Lung (tissue), 12 donors: Measurements from ENCODE around the gene DNAH10. TPM values are rescaled to one million over a fixed set of nuclear protein-coding genes. Genes with fewer than 3 reads are reported as not detected.

Source experiments
- ATAC-seq: fragments of 200-7000 bp; cut with Tn5 transposase; one replicate; pipeline ENCODE4 v1.9.1; 2020; ENCODE audit warnings: moderate number of reproducible peaks; ENCODE audit not compliant: insufficient read depth, low FRiP score
- DNase-seq, 3 donors: peaks; one replicate each; pipeline ENCODE4 v3.0.0-alpha.2; 2013 to 2017
- H3K27ac ChIP-seq, 2 donors: one replicate each; pipeline ENCODE4 v1.5.1; 2013; ENCODE audit warnings: mild to moderate bottlenecking in 2 of 2, moderate library complexity in 2 of 2, control low read depth in 1 of 2, inconsistent platforms in 1 of 2, low read depth in 1 of 2, low read length in 1 of 2
- H3K27me3 ChIP-seq, 3 donors: one replicate each; pipeline ENCODE4 v1.5.1; 2013; ENCODE audit warnings: low read length in 2 of 3; ENCODE audit not compliant: control insufficient read depth in 3 of 3, insufficient read depth in 3 of 3
- H3K36me3 ChIP-seq, 4 donors: one replicate each; pipeline ENCODE4 v1.5.1; 2013; ENCODE audit warnings: low read length in 4 of 4, mild to moderate bottlenecking in 1 of 4, moderate library complexity in 1 of 4; ENCODE audit not compliant: control insufficient read depth in 4 of 4, insufficient read depth in 4 of 4
- H3K4me1 ChIP-seq, 5 donors: one replicate each; pipeline ENCODE4 v1.5.1; 2013; ENCODE audit warnings: low read length in 5 of 5, mild to moderate bottlenecking in 2 of 5, moderate library complexity in 1 of 5; ENCODE audit not compliant: control insufficient read depth in 5 of 5, insufficient read depth in 5 of 5
- H3K4me3 ChIP-seq: one replicate; pipeline ENCODE4 v1.5.1; 2013; ENCODE audit warnings: mild to moderate bottlenecking, control low read depth, moderate library complexity
- H3K9ac ChIP-seq, 2 donors: one replicate each; pipeline ENCODE4 v1.5.1; 2013; ENCODE audit warnings: low read length in 2 of 2, control low read depth in 1 of 2; ENCODE audit not compliant: insufficient read depth in 1 of 2
- H3K9me3 ChIP-seq, 4 donors: one replicate each; pipeline ENCODE4 v1.5.1; 2013; ENCODE audit warnings: low read length in 3 of 4, mild to moderate bottlenecking in 1 of 4, moderate library complexity in 1 of 4; ENCODE audit not compliant: control insufficient read depth in 4 of 4, insufficient read depth in 3 of 4
- WGBS, 2 donors: extraction: QIAGEN DNeasy Blood & Tissue Kit; methylation state at CpG; one replicate each; pipeline ENCODE4 v1.1.7; 2013; 5-methylcytosine and 5-hydroxymethylcytosine counted together
- polyA plus RNA-seq, 2 donors: library from polyadenylated mRNA; stranded (reverse); fragments of 200-250 nt; gene quantifications; one replicate each; pipeline ENCODE4 v1.2.1, GENCODE V29; 2013
- total RNA-seq, 2 donors: library from RNA; depleted of rRNA in 1 of 2; stranded (reverse); fragments of >200 nt in 1 of 2; gene quantifications; one replicate each; pipeline ENCODE4 v1.2.1, GENCODE V29; 2014 to 2021
- TF ChIP-seq, protein P1 (sequence below): IDR thresholded peaks from 2 replicates; pipeline ENCODE4 v1.5.1; 2012; ENCODE audit warnings: mild to moderate bottlenecking; ENCODE audit errors: control extremely low read depth, extremely low read depth
- donor health status: control.
- donor health status: control.
- donor health status: Bipolar disorder and iron deficiency.
- donor health status: healthy.
- donor health status: DM: yes; HTN: yes; CAD: no.

DNAH10 gene
- total and polyA plus RNA-seq, 4 donors: 2.0 to 21.7 (median 9.1) TPM

GRCh38 chr12:123805173-123805572 is 43.1 kb downstream of the DNAH10 start:
- Histone ChIP-seq H3K27me3 (no peaks in the 10 kb centered on the region), H3K36me3 (no peaks in the 10 kb centered on the region), H3K27ac (no peak overlapping the region), H3K4me1 (peaks cover 0 to 6% (median 0%) of the 10 kb centered on the region in 5 donors), H3K4me3 (no peak overlapping the region), H3K9ac (no peak overlapping the region), H3K9me3 (peaks cover 0 to 1% (median 0%) of the 10 kb centered on the region in 4 donors)
- TF ChIP-seq, protein P1, sequence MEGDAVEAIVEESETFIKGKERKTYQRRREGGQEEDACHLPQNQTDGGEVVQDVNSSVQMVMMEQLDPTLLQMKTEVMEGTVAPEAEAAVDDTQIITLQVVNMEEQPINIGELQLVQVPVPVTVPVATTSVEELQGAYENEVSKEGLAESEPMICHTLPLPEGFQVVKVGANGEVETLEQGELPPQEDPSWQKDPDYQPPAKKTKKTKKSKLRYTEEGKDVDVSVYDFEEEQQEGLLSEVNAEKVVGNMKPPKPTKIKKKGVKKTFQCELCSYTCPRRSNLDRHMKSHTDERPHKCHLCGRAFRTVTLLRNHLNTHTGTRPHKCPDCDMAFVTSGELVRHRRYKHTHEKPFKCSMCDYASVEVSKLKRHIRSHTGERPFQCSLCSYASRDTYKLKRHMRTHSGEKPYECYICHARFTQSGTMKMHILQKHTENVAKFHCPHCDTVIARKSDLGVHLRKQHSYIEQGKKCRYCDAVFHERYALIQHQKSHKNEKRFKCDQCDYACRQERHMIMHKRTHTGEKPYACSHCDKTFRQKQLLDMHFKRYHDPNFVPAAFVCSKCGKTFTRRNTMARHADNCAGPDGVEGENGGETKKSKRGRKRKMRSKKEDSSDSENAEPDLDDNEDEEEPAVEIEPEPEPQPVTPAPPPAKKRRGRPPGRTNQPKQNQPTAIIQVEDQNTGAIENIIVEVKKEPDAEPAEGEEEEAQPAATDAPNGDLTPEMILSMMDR: no peak
- WGBS, 2 donors: 54 to 57% methylated on average over 8 of the region's 8 CpGs
- ATAC-seq (no peak), DNase-seq (peak; percentile 28 to 45 (median 32))

GRCh38 chr12:123807002-123807401 is 44.9 kb downstream of the DNAH10 start:
- DNase-seq: no peak
- WGBS, 2 donors: 94 to 98% methylated on average over 4 of the region's 4 CpGs

GRCh38 chr12:123807670-123808069 is 45.6 kb downstream of the DNAH10 start:
- H3K36me3 ChIP-seq: no peaks in the 10 kb centered on the region
- 15% methylated on average over 2 of the region's 2 CpGs for WGBS, 2 donors
- H3K4me1 ChIP-seq: peaks cover 0 to 6% (median 0%) of the 10 kb centered on the region in 5 donors
- no peak overlapping the region for H3K4me3 ChIP-seq
- TF ChIP-seq, protein P1: no peak
- ATAC-seq (no peak), DNase-seq (peak in 2 of 3 donors; percentile 43 to 66)
- no peak overlapping the region for H3K9ac ChIP-seq
- no peaks in the 10 kb centered on the region for H3K27me3 ChIP-seq
- H3K27ac ChIP-seq: no peak overlapping the region
- peaks cover 0 to 1% (median 0%) of the 10 kb centered on the region in 4 donors for H3K9me3 ChIP-seq

More at GRCh38 chr12:123807002-123807401, 44.9 kb downstream of the DNAH10 start:
- H3K4me1 ChIP-seq: peaks cover 0 to 6% (median 0%) of the 10 kb centered on the region in 5 donors
- H3K9ac ChIP-seq: no peak overlapping the region
- ATAC-seq: no peak
- H3K27me3 ChIP-seq: no peaks in the 10 kb centered on the region
- H3K4me3 ChIP-seq: no peak overlapping the region
- H3K27ac ChIP-seq: no peak overlapping the region
- TF ChIP-seq, protein P1: no peak
- H3K36me3 ChIP-seq: no peaks in the 10 kb centered on the region
- peaks cover 0 to 1% (median 0%) of the 10 kb centered on the region in 4 donors for H3K9me3 ChIP-seq

GRCh38 chr12:123808167-123808566 is 46.1 kb downstream of the DNAH10 start:
- Histone ChIP-seq H3K4me1 (peaks cover 0 to 6% (median 0%) of the 10 kb centered on the region in 5 donors), H3K4me3 (no peak overlapping the region), H3K27ac (no peak overlapping the region), H3K9me3 (peaks cover 0 to 1% (median 0%) of the 10 kb centered on the region in 4 donors), H3K9ac (no peak overlapping the region), H3K27me3 (no peaks in the 10 kb centered on the region), H3K36me3 (no peaks in the 10 kb centered on the region)
- 71 to 76% methylated on average over 4 of the region's 4 CpGs for WGBS, 2 donors
- TF ChIP-seq, protein P1: no peak
- DNase-seq (peak in 1 of 3 donors; percentile 9), ATAC-seq (no peak)
